Endometrium (tissue), 2 donors: Measurements from ENCODE around the gene EXOC3L1.

ENCODE experiments used
- FAIRE-seq: peaks from 2 replicates; lab custom pipeline; 2012; peaks lifted over from hg19 to GRCh38; lab: Jason Lieb, UNC
- donor health status: control.
- donor health status: control.

Gene EXOC3L1

GRCh38 chr16:67180166-67180565, 9.8 kb downstream of the EXOC3L1 start:
- FAIRE-seq = no peak

- no peak for FAIRE-seq
Measured at GRCh38 chr16:67179421-67180080, 10.4 kb downstream of the EXOC3L1 start.

- FAIRE-seq = no peak
Measured at GRCh38 chr16:67177743-67178699, 11.9 kb downstream of the EXOC3L1 start.

- FAIRE-seq = no peak
Measured at GRCh38 chr16:67176662-67177061, 13.3 kb downstream of the EXOC3L1 start.

GRCh38 chr16:67174706-67175231, 15.2 kb downstream of the EXOC3L1 start:
- no peak for FAIRE-seq

- FAIRE-seq = no peak
Measured at GRCh38 chr16:67173808-67174705, 15.9 kb downstream of the EXOC3L1 start.

- no peak for FAIRE-seq
Measured at GRCh38 chr16:67173323-67173722, 16.6 kb downstream of the EXOC3L1 start.

GRCh38 chr16:67170949-67171649, 18.8 kb downstream of the EXOC3L1 start:
- FAIRE-seq = no peak

GRCh38 chr16:67170168-67170948, 19.6 kb downstream of the EXOC3L1 start, which contains the start of gene NOL3:
NOL3 (plus strand) TSS chr16:67170538.
- no peak for FAIRE-seq

- FAIRE-seq = no peak
Measured at GRCh38 chr16:67169642-67170167, 20.2 kb downstream of the EXOC3L1 start.

- no peak for FAIRE-seq
Measured at GRCh38 chr16:67169011-67169451, 20.9 kb downstream of the EXOC3L1 start.

- FAIRE-seq = no peak
Measured at GRCh38 chr16:67167588-67167987, 22.3 kb downstream of the EXOC3L1 start.

GRCh38 chr16:67166598-67167168, 23.3 kb downstream of the EXOC3L1 start:
- FAIRE-seq = no peak

GRCh38 chr16:67166110-67166547, 23.8 kb downstream of the EXOC3L1 start:
- FAIRE-seq = no peak

- FAIRE-seq = no peak
Measured at GRCh38 chr16:67165121-67166078, 24.5 kb downstream of the EXOC3L1 start.

- no peak for FAIRE-seq
Measured at GRCh38 chr16:67164599-67165061, 25.3 kb downstream of the EXOC3L1 start, which contains the start of gene HSF4. HSF4 (plus strand) TSS chr16:67164745; CDS start chr16:67164812, 67 bp downstream.

GRCh38 chr16:67163999-67164558, 25.9 kb downstream of the EXOC3L1 start:
- no peak for FAIRE-seq
